C4-2B (cell line): ENCODE results near the gene TANGO6.
A peak's percentile ranks its signal among the peaks of the same experiment; 100 is the strongest.

Experiments used
- H3K27ac ChIP-seq: fragments of 450-650 bp; 2 replicates; pipeline ENCODE4 v1.5.1; 2017
- ZFX ChIP-seq: fragments of 450-650 bp; IDR thresholded peaks from 2 replicates; pipeline ENCODE4 v1.6.1; 2017
- TF ChIP-seq, protein P1 (sequence below): fragments of 450-650 bp; conservative IDR thresholded peaks from 2 replicates; pipeline ENCODE4 v1.5.1; 2017; ENCODE audit warnings: mild to moderate bottlenecking

The TANGO6 gene

DNA sequence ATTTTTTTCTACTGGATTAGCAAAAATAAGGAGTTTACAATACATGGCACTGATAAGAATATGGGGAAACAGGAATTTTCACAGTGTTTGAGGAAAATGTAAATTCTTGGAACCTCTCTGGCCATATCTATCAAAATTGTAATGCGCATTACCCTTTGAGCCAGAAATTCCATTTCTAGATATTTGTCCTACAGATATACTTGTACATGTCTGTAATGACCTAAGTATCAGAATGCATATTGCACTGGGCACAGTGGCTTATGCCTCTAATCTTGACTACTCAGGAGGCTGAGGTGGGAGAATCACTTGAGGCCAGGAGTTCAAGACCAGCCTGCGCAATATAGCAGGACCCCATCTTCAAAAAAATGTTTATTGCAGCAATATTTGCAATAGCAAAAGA lies 236.4 kb downstream of the TANGO6 start:
- no peak overlapping the region for H3K27ac ChIP-seq
- TF ChIP-seq ZFX, result no peak
- TF ChIP-seq, protein P1, sequence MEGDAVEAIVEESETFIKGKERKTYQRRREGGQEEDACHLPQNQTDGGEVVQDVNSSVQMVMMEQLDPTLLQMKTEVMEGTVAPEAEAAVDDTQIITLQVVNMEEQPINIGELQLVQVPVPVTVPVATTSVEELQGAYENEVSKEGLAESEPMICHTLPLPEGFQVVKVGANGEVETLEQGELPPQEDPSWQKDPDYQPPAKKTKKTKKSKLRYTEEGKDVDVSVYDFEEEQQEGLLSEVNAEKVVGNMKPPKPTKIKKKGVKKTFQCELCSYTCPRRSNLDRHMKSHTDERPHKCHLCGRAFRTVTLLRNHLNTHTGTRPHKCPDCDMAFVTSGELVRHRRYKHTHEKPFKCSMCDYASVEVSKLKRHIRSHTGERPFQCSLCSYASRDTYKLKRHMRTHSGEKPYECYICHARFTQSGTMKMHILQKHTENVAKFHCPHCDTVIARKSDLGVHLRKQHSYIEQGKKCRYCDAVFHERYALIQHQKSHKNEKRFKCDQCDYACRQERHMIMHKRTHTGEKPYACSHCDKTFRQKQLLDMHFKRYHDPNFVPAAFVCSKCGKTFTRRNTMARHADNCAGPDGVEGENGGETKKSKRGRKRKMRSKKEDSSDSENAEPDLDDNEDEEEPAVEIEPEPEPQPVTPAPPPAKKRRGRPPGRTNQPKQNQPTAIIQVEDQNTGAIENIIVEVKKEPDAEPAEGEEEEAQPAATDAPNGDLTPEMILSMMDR, result no peak

DNA sequence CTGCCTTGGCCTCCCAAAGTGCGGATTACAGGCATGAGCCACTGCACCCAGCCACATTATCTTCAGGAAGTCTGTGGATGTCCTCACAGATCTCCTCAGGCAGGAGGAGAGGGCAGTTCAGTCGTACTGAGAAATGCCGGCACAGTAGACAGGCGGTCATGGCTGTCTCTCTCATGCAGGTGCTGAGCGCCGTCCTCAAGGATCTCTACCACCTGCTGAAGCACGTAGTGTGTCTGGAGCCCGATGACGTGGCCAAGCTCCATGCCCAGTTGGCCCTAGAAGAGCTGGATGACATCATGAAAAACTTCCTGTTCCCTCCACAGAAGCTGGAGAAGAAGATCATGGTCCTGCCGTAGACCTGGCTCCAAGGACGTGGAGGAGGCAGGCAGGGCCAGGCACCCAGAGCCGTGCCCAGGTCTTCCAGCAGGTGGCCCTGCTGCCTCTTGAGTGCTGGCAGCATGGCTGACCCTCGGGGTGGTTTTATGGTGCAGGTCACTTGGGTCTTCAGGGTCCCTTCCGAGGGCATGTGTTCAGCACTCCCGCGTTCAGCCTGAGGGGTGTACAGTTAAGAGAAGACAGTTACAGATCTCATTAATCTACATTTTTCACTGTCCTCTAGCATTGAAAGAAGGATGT lies 240.1 kb downstream of the TANGO6 start:
- no peak overlapping the region for H3K27ac ChIP-seq
- TF ChIP-seq, protein P1, result no peak
- no peak for TF ChIP-seq ZFX

DNA sequence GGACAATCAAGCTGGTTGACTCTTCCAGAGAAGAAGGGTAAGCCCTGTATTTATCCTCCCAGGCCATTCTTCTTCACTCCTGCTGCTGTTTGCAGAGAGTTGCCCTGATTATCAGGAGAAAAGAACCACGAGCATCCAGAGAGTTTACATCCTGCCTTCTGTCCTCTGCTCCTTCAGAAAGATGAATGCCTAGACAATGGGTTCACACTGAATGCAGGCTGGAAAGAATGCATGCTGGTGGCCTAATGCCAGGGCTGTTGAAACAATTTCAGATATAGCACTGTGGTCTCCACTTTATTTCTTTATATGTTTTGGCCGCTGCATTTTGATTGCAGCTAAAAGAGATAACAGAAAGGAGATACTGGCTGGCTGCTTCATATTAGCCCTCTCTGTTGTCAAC lies 241.0 kb downstream of the TANGO6 start:
- H3K27ac ChIP-seq, result no peak overlapping the region

DNA sequence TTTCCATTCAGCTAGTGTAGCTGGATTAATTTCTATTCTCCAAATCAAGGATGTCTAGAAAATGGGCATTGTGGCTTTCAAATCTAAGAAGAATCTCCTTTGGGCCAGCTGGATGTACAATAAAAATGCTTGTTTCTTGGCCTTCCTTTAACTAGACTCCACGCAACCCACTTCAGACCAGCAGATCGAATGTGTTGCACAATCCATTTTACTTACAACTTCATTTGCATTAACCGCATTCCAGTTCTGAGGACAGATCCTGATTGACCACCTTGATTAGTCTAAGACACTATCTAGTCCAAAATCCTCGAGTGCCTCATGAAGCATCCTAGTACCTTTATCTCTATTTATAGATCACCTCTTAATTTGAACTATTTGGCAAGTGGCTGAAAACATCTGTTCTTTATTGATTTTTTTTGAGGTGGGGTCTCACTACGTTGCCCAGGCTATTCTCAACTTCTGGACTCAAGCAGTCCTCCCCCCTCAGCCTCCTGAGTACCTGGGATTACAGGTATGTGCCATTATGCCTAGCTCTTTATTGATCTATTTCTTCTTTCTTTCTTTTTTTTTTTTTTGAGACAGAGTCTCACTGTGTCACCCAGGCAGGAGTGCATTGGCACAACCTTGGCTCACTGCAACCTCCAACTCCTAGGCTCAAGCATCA lies 241.8 kb downstream of the TANGO6 start:
- TF ChIP-seq ZFX, result no peak
- TF ChIP-seq, protein P1, result no peak
- H3K27ac ChIP-seq, result no peak overlapping the region

More for the DNA sequence above, 241.0 kb downstream of the TANGO6 start:
- TF ChIP-seq ZFX, result no peak
- TF ChIP-seq, protein P1, result no peak

DNA sequence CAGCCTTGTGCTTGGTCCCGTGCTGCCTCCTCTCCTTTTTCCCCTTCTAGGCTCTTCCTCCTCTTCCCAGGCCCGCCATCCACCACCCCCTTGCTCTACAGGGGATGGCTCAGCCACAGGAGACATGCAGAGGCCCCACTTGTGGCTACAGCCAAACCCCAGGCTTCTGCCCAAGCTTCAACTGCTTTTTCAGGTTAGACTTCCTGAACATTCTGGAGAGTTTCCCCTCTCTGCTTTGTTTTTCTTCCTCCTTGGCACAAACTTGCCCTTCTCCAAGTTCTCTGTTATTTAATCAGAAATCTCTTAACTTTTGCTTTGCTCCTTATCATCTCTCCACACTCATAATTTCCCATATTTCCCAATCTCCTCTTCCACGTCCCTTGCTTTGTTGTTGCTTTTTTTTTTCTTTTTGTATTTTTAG lies 243.8 kb downstream of the TANGO6 start:
- peak overlapping the region; percentile 84 for H3K27ac ChIP-seq
- TF ChIP-seq, protein P1, result no peak
- no peak for TF ChIP-seq ZFX

DNA sequence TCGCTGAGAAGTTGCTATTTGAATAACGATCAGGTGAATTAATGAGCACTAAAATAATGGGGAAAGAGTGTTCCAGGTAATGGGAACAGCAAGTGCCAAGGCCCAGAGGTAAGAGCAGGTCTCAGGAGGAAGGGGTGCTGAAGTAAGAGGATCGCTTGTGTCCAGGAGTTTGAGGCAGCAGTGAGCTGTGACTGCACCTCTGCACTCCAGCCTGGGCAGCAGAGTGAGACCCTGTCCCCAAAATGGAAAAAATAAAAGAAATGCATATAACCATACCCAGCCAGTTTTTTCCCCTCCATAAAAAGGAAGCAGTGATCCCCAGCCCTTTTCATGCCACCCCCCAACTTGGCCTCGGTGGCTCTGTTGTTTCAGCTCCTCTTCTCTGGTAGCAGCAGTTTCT lies 245.4 kb downstream of the TANGO6 start:
- no peak for TF ChIP-seq ZFX
- TF ChIP-seq, protein P1, result no peak
- peak overlapping the region; percentile 57 for H3K27ac ChIP-seq

DNA sequence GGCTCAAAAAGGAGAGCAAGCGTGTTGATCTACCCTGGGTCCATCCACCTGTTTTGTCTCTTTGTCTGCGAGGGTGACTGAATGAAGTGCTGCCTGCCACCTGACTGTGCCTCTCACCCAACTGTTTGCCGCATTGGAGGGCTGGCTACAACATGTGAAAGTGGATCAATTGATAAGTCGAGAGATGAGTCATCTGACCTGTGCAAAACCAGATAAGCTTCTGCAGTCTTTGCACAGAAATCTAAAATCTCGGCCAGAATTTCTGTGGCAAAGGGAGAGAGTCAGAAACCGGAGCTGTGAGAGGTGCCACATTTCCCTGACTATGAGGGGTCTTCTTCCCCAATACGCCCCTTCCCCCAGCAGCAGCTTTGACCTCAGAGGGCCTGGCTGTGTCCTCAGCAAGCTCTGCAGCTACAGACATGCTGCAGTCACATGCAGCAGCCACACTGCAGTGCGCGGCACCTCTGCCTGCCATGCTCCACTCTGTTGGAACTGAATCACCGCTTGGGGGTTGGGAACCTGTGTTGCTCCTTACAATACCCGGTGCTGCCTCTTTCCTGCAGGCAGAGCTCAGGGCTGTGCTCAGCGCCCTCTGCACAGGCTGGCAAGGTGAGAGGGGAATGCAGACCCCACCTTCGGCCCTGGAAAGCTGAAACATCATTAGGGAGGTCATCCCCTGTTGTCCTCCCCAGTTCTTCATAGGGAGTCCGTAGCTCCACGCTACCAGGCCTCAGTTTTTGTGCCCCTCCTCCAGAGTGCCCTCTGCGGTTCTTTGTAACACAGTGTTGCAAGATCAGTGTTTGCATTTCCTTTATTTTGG lies 246.0 kb downstream of the TANGO6 start:
- peak overlapping the region; percentile 57 for H3K27ac ChIP-seq
- TF ChIP-seq, protein P1, result no peak
- no peak for TF ChIP-seq ZFX
